IMR-90 (cell line): Measurements from ENCODE around the gene AHCTF1.

Source experiments
- BHLHE40 ChIP-seq: fragments of 150-350 bp; IDR thresholded peaks from 2 replicates; pipeline ENCODE4 v1.6.1; 2016; ENCODE audit warnings: mild to moderate bottlenecking, low read depth, low read length
- CEBPB ChIP-seq: IDR thresholded peaks from 2 replicates; pipeline ENCODE4 v1.6.1; 2012; ENCODE audit warnings: low read depth, low read length, improper control_type of control experiment
- CHD1 ChIP-seq: IDR thresholded peaks from 2 replicates; pipeline ENCODE4 v1.6.1; 2012; ENCODE audit warnings: low read depth, low read length, improper control_type of control experiment
- CTCF ChIP-seq: conservative IDR thresholded peaks from 2 replicates; pipeline ENCODE4 v1.5.1; 2012; ENCODE audit warnings: mild to moderate bottlenecking, low read depth, low read length, improper control_type of control experiment
- MXI1 ChIP-seq: IDR thresholded peaks from 2 replicates; pipeline ENCODE4 v1.6.1; 2012; ENCODE audit warnings: low read depth, mild to moderate bottlenecking, low read length, moderate library complexity, borderline replicate concordance
- NFE2L2 ChIP-seq: fragments of 150-350 bp; IDR thresholded peaks from 2 replicates; pipeline ENCODE4 v1.6.1; 2016; ENCODE audit warnings: low read depth, mild to moderate bottlenecking, low read length
- POLR2A ChIP-seq: IDR thresholded peaks from 2 replicates; pipeline ENCODE4 v1.6.1; 2012; ENCODE audit warnings: mild to moderate bottlenecking, low read depth, low read length
- RAD21 ChIP-seq: IDR thresholded peaks from 2 replicates; pipeline ENCODE4 v1.6.1; 2012; ENCODE audit warnings: low read length, improper control_type of control experiment
- USF2 ChIP-seq: fragments of 150-350 bp; IDR thresholded peaks from 2 replicates; pipeline ENCODE4 v1.6.1; 2017; ENCODE audit warnings: mild to moderate bottlenecking, antibody characterized with exemption, low read length, low read depth

GRCh38 chr1:246831543-246831942 is 100.2 kb downstream of the AHCTF1 start:
- TF ChIP-seq NFE2L2 (no peak), CTCF (no peak), POLR2A (no peak), USF2 (no peak), MXI1 (no peak), RAD21 (no peak), CHD1 (no peak), BHLHE40 (no peak), CEBPB (no peak)
